SIG-M5 (cell line): Measurements from ENCODE around the gene SAMM50.

Source experiments
- DNase-seq: peaks from one replicate; lab custom pipeline; 2025; lab: John Stamatoyannopoulos, UW

Gene SAMM50

DNA sequence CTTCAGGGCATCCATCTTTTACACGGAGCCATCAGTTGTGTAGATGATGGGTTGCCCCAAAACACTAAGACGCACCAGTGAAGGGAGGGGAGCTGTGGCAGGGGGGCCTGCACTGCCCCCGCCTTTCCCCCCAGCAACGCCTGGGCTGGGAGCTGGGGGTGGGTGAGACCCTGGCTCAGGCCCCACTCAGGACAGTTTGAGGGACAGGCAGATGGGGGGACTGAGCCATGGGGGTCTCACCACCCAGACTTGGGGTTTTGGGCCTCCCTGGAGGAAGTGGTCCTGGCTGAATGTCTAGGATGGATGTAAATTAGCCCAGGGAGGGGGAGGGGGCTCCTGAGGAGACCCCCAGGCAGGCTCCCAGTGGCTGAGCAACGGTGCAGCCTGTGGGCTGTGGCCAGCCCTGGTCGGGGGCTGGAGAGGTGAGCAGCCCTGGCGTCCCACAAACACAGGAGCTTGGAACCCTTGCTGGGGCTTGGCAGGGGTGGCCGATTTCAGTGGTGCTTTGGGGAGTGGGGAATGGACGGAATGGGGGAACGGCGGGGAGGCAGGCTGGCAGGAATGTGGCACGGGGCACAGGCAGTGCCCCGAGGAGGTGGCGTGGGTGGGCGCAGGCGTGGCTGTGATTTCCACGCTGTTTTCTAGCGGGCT is 74.9 kb downstream of the SAMM50 start:
- DNase-seq = no peak

DNA sequence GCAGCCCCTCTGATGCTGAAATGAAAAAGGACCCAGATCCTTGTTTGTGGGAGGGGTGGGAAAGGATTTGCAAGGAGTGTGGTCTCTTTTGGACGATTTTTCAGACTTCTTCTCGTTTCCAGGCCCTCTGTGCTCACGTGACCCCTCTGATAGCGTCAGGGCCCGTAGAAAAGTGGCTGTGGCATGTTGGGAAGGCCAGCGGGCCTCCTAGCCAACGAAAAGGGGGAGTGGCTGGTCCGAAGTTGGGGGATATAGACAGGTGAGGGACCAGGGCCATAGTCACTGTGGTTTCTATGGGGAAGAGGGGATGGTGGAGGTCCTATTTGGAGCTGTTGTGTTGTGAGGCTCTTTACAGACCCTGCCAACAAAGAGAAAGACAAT is 75.5 kb downstream of the SAMM50 start:
- no peak for DNase-seq

DNA sequence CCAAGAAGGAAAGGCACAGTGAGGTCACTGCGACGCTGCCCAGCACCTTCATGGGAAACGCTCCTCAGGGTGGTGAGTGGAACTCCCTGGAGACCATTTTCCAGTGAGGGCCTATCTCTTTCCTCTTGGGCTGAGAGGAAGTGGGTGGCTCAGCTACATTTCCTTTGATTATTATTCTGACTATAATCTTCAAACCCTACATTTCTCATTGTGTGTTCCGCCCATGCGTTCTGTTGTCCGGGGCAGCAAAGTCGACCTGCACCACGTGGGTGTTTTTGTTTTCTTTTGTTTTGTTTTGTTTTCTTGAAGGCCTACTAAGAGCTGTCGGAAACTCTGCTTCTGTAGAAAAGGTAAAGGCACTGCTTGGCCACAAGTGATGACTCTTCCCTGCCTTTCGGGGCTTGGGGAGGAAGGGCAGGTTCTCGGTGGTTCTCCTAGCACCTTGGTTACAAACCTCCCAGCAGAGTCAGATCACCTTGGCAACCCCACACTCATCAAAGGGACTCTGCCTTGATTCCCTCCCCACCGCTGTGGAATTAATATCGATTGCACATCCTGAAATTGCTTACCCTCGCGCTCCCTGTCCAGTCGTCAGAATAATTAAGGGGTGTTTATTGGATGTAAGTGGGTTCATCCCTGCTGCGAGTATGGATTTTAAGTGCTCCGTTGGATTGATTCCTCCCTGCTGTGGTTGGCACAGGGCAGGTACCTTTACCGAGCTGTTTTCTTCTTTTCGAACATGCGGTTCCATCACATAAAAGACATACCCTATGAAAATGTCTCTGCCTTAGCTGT is 76.1 kb downstream of the SAMM50 start:
- DNase-seq = no peak

DNA sequence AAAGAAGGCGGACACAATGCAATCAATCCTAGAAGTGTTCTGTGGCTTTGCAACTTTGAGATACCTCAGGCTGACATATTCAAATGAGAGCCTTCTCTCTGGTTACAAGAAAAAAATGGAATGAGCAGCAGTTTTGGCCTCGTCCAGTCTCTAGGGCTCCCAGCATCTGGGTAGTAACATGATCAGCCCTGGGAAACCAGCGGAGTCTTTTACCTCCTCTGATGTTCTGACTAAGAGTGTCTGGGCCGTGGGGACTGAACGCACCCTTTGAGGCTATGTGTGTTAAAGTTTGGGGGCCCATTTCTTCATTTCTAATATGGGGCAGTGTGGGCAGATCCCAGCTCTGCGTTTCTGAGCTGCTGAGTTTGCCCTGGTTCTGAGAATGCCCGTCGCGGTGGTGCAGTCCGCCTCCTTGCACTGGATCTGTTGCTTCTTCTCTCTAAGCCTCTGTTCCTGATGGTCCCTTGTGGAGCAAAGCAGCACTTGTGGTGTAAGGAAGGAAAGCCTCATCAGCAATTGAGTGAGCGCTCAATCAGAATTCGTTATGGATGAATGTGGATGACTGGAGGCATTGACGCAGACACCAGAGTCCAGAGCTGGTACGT is 77.0 kb downstream of the SAMM50 start:
- DNase-seq = no peak

DNA sequence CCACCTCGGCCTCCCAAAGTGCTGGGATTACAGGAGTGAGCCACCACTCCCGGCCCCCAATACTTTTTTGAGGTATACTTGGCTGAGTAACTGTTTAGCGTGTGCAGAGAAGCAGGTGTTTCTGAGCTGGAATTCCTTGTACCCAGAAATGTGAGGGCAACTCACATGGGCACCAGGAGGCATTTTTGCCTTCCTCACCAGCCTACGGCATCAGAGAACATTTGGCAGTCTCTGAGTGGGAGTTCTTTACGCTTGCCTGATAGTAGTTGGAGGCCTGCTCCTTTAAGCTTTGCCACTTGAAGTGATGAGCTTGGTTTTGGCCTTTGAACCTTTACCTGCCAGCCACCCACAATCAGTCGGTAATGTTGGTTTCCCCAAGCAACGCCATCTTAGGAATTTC is 78.0 kb downstream of the SAMM50 start:
- no peak for DNase-seq

DNA sequence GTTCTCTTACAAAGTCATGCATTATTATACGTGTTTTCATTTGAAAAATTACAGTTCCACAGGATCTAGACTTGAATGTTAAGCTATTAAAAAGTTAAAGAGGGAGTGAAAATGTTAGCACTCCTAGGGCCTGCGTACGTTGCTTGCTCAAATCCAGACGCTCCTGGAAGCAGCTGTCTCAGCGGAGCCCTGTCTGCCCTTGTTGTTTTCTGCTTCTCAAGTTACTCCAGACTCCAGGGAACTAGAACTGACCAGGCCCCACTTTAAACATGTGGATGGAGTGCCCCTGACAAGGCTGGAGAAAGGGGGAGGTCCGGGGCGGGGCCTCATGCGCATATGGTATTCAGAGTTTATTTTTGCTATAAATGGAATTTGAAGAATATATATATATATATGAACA is 78.5 kb downstream of the SAMM50 start:
- no peak for DNase-seq

DNA sequence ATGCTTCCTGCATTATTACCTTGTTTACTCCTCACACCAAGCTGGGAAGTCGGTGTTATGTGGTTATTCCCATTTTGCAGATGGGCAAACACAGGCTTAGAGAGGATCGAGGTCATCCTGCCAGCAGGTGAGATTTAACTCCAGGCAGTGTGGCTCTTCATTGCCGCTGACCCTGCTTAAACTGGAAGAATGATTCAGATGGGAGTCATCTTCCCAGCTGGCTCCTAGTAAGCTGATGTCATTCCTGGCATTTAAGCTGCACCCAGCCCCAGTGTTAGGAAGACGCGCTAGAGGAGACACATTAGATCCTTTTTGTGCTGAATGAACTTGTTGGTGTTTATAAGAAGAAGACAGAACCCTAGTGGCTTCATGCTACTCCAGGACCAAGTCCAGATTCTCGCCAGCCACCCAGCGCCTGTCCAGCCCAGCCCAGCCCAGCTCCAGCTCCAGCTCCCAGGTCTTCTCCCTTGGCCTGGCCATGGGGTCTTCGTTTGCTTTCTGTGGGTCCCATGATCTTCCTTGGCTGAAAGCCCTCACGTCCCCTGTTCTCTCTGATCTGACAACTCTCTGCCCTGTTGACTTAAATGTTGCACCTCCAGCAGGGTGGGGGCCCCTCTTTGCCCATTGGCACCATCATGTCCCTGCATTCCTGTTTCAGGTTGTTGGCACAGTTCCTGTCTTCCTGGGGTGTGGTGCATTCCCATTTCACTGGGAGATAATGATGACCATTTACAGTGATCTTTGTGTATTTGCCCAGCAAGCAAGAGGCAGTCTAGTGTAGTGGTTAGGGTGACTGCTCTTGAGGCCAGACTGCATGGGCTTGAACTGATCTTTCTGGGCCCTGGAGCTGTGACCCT is 82.5 kb downstream of the SAMM50 start:
- no peak for DNase-seq

DNA sequence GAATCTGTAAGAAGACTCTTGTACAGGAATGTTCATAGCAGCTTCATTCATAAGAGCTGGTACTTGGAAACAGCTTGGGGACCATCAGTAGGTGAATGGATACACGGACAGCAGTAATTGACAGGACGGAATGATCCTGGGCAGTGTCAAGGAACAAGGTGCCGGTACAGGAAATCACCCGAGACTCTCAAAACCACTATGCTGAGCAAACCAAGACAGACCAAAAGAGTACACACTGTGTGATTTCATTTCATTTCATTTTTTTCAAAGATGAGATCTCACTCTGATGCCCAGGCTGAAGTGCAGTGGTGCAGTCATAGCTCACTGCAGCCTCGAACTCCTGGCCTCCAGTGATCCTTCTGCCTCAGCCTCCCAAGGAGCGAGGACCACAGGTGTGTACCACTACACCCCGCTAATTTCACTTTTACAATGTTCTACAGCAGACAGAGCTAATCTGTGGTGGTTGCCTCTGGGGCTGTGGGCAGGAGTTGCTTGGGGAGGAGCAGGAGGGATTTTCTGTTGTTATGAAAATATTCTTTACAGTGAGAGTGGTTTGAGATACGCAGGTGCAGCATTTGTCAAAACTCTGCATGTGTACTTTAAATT is 84.4 kb downstream of the SAMM50 start:
- DNase-seq = no peak

DNA sequence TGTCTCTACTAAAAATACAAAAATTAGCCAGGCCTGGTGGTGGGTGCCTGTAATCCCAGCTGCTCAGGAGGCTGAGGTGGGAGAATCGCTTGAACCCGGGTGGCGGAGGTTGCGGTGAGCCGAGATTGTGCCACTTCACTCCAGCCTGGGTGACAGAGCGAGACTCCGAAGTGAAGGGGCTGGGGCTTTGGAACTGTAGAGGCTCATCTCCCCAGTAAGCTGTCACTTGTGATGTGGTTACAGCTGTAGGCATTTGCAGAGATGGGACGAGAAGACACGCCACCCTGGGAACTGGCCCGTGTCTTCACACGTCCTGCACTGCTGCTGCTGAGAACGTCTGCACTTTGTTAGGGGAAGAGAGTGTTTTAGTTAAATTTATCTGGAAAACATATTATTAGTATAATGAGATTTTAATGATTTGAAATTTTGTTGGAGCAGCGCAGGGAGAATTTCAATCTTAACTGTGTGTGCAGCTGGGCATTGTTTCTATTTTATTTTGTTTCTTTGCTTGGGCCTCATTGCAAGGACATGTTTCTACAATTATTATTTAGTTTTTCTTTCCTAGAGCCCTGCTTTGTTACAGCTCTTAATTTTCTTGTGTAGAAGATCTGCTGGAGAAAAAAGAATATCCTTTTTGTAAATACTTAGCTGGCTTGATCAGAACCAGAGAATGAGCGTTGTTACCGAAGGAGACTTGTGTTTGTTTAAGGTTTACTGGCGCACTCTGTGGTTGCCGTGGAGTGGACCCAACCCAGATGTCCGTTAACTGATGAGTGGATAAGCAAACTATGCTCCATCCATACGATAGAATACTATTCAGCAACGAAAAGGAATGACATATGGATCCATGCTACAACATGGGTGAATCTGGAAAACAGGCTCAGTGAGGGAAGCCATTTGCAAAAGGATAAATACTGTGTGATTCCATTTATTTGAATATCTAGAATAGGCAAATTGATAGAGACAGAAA is 87.3 kb downstream of the SAMM50 start:
- no peak for DNase-seq

DNA sequence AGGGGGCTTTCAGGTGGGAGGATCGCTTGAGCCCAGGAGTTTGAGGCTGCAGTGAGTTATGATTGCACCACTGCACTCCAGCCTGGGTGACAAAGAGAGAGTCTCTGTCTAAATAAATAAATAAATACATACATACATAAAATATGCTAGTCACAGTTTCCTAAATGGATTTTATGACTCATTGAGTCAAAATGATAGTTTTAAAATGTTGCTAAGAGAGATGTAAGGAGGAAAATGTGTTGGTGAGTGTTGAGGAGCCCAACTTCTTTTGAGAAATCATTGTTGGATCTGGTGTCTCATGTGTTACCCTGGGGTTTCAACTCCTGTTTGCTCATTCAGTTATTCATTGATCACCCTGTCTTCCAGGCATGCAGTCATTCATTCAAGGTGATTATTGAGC is 89.9 kb downstream of the SAMM50 start:
- DNase-seq = no peak
